Fibroblast of skin of scalp (primary cell): ENCODE data around the gene PODNL1.
"Not testable (repeated sequence)": the region's sequence is repeated elsewhere in the genome, so short reads cannot be mapped to it uniquely, and the experiment has no call there.

Experiments
- DNase-seq: peaks from one replicate; pipeline ENCODE4 v3.0.0-alpha.2; 2013

Gene PODNL1

DNA sequence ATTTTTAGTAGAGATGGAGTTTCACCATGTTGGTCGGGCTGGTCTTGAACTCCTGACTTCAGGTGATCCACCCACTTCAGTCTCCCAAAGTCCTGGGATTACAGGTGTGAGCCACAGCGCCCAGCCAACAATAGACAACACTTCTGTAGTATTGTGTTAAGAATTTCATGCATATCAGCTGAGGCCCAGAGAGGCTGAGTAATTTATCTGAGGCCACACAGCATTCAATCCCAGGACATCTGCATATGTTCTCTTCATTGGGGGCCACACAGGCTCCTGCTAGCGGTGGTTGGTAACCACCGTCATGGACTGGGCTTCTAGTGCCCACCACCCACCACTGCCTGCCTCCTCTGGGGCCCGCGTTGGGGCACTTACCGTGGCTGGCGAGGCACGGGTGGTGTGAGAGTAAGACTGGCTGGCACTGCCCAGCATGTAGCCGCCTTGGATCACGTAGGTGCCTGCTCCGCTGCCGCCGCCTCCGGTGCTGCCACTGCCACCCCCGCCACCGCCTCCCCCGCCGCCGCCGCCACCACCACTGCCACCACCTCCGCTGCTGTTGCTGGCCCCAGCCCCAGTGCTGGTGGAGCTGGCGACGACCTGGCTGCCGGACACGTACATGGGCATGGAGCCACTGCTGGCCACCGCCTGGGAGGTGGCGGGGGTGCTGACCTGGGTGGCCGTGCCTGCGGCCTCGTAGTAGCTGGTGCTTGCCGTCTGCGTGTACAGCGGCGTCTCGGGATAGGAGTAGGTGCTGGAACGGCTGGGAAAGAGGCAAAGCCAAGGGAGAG, 34.3 kb upstream of the PODNL1 start:
- DNase-seq: no peak

GRCh38 chr19:13971868-13972267, 33.7 kb upstream of the PODNL1 start:
- DNase-seq: not testable (repeated sequence)

GRCh38 chr19:13969897-13970296, 31.7 kb upstream of the PODNL1 start:
- no peak for DNase-seq

- DNase-seq: no peak
Observed at GRCh38 chr19:13968999-13969398, 30.8 kb upstream of the PODNL1 start.

DNA sequence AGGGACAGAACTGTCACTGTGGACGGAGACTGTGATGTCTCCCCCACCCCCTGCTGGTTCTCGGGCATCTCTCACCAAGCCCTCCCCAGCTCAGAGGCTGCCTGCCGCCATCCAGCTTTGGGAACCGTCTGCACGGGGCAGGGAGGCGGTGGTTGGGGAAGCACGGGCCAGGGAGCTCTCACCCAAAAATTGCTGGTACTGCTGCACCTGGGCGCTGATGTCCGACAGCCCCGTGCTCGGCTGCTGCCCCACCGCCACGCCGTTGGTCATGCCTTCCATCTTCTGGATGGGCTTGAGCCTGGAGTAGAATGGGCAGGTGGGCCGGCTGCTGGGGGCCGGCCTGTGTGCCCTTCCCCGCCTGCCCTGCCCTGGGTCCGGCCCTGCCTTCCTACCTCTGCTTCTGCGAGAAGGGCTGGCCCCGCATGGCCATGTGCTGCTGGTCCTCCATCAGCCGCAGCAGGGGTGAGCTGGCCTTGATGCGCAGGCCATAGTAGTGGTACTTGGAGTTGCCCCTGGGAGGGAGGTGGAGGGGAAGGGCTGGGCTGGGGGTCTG, 30.2 kb upstream of the PODNL1 start:
- DNase-seq: no peak

DNA sequence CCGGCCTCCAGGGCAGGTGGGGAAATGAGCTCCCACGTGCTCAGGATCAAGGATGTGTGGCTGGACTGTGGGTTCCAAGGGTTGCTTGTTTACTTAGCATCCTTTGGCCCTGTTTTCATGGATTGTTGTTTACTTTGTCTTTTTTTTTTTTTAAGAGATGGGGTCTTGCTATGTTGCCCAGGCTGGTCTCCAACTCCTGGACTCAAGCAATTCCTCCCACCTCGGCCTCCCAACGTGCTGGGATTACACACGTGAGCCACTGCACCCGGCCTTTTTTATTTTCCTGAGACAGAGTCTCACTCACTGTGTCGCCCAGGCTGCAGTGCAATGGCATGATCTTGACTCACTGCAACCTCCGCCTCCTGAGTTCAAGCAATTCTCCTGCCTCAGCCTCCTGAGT, 29.0 kb upstream of the PODNL1 start:
- DNase-seq: not testable (repeated sequence)

DNA sequence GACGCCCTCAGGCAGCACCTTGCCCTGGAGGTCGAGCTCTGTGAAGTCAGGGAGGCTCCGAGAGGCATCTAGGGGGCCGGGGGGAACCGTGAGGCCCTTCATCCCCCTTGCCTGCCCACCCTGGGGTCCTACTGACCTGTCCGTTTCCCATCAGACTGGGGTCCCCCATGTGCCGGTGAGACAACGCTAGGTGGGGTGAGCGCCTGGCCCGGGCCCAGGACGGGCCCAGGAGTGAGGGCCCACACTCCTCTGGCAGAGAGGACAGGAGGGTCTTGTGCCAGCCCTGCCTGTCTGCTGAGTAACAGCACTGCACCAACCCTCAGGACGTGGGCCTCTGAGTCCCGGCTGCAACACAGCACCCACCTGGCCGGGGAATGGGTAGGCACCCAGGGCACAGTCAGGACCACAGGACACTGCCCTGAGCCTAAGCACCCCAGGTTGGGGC, 28.5 kb upstream of the PODNL1 start:
- DNase-seq: no peak

DNA sequence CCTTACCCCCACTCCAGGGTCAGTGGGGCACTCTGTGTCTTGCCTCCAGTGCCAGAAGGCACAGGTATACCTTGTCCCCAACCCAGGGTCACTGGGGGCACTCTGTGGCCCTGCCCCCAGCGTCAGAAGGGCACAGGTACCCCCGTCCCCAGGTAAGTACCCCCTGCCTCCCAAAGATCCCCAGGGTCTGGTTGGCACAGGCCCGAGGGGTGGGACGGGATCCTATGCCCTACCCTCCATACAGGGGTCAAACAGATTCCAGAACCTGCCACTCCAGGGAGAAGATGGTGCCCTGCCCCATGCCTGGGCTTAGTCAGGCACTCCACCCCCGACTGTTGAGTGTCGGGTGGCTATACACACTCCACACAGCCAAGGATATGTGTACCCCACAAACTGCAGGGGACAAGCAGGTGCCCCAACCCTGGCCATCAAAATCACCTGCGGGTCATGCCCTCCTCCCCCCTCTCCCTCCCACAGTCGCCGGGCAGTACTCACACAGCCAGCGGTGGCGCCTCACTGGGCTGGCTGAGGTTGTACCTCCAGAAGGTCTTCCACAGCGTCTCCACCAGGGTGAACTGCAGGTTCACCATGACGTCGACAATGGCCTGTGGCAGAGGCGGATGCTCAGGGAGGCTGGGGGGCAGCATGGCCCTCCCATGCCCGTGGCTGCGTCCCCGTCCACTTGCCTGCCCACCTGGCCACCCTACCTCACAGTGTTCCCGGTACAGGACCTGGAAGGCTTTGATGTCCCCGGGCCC, 27.9 kb upstream of the PODNL1 start:
- no peak for DNase-seq

DNA sequence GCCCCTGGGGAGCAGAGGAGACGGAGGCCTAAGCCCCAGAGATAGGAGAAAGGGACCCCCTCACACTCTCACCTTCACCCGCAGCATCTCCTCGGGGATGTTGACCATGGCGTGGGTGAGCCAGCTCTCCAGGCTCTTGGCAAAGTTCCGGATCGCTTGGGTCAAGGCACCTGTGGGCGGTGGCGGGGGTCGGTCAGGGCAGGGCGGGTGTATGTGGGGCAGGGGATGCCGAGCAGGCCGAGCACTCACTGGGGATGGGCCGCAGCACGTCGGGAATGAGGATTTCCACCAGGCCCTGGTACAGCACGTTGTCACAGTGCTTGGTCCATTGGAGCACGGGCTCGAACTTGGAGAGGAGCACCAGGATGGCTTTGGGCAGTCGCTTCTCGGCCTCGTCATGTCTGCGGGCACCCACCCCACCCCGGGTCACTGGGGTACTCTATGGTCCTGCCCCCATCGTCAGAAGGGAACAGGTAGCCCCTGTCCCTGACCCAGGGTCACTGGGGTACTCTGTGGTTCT, 27.2 kb upstream of the PODNL1 start:
- DNase-seq: no peak

DNA sequence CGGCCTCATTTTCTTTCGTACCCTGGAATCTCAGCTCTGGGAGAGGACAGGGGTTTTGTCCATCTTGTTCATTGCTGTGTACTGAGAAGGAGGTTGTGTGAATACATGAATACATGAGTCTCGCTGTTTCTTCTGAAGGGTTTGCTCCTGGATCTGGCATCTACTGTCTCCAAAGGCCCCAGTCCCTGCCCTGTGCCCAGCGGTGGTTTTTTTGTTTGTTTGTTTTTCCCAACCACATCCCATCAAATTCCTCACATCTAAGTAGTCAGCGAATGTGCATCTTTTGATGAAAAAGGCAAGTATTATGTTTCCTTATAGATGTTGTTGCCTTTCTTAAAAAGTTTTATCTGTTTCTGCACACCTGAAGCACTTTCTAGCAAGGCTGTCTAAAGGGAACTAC, 26.6 kb upstream of the PODNL1 start:
- peak; percentile 39 for DNase-seq

GRCh38 chr19:13963603-13964105, 25.4 kb upstream of the PODNL1 start:
- DNase-seq: no peak

DNA sequence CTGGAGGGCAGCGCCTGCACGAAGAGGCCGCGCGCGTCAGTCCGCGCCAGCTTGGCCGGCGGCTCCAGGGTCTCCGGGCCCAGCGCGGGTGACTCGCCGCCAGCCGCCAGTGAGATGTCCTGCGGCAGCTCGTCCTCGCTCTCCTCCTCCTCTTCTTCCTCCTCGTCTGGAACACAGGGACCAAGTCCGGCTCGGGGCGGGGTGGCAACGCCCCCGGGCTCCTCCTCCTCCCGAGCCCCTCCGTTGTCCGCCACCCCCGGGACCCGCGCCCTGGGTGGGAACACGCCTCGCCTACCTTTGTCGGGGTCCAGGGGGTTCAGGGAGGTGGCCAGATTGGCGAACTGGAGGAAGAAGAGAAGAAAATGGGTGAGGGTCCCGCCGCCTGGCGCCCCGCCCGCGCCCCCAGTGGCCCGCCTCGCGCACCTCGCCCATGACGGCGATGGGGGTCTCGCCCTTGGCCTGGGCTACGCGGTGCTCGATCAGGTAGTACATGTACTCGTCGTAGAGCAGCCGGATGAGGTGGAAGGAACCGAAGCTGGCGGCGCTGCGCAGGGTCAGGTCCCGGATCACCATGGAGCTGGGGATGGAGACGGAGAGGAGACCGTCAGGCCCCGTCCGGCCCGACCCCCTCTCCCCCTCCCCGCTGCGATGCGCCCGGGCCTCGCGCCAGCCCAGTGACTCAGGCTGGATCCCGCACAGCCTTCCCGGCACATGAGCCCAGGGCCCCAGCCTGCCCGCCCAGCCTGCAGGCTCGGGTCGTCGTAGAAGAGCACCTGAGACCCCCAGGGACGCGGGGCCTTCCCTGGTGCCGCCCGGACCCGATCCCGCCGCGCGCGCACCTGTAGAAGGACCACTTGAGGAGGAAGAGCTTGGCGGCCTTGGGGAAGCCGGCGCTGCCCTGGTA, 24.7 kb upstream of the PODNL1 start:
- DNase-seq: no peak

DNA sequence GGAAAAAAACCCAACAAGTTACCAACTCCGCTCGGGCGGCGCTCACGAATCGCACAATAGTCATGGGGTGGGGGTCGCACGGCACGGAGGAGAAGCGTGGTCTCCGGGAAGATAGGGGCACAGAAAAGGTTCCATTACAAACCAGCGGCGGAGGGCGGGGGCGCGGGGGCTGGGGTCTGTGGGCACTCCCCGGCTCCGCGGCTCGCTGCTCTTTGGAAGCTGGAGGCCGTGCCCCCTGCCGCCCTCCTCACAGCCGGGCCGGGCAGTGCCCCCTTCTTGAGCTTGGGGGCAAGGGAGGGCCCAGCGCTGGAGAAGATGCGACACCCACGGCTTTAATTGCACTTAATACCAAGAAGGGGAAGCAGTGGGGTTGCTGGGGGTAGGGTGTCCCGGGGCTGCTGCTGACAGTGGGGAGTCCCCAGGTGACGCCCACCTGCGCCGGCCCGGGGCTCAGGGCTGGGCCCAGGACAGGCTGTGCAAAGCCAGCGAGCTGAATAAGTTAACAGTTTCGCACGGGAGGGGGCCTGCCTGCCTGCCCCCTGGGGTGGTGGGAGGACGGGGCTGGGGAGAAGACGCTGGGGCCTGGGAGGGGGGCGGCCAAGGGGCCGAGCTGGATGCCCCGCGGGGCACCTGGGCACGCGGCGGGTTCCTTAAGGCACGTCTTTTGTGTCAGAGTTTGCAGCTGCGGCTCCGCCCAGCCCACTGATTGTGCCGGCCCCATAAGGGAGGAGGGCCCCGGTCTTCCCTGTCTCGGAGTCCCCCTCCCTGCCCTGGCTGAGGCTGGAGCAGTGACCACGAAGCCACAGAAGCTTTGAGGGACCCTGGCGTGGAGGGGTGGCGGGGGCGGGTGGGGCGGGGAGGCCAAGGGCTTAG, 23.8 kb upstream of the PODNL1 start:
- no peak for DNase-seq

DNA sequence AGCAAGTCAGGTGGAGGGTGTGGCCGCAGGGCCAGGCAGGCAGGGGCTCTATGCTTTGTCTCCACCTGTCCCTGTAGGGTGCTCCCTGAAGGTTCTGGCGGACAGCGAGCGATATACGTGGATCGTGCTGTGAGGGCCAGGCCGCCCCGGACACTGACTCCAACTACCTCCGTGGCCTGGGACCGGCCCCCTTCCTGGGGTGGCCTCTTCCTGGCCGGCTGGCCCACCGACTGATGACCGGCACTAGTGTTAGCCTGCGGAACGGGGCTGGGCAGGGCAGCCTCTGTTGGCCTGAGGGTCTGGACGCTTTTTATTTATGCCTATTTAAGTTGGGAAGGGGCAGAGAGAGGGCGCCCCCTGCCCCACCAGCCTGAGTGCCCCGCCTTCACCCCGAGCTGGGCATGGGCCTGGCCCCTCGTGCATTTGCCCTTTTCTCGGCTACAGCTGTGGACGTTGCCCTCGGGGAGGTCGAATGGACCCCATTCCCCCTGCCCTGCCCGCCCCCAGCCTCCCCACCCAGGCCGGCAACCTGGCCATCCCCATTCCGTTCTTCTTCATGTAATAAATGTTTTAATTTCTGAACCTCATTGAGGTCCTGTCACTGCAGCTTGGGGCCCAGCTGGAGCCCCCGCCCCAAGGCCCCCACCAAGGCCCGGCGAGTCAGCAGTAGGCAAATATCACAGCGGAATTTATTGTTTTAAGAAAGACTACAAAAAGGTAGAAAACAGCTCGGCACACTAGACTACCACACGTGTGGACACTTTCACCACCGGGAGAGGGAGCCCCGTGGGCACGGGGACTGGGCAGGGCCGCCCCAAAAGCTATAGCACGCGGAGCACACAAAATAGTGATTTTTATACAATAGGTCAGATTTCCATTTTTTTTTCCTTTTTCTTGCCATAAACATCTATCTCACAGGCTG, 22.9 kb upstream of the PODNL1 start:
- no peak for DNase-seq

DNA sequence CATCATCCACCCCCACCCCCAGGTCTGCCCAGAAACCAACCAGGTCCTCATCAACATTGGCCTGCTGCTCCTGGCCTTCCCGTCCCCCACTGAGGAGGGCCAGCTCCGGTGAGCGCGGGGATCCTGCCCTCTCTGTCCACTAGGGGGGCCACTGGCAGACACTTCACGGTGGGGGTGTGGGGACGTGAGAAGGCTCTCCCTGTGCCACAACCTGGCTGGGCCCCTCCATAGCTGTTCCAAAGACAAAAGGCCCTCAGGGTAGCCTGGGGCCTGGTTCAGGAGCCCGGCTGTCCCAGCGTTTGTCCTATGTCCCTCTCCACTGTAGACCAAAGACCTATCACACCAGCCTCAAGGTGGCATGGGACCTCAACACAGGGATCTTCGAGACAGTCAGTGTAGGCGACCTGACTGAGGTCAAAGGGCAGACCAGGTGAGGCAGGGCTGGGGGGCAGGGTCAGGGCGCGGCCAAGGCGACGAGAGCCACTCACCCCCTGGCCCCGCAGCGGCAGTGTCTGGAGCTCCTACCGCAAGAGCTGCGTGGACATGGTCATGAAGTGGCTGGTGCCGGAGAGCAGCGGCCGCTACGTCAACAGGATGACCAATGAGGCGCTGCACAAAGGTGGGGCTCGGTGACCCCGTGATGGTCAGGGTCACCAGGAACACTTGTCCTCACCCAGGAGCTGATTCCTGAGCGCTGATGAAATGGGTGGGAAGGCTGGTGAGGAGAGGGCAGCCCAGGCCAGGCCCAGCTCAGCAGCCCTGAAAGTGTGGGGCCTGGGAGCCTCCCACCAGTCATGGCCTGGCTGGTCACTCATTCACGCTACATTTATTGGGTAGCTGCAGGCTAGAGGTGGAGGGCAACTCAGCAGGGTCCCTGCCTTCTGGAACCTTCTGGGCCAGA, 22.0 kb upstream of the PODNL1 start:
- DNase-seq: no peak

- DNase-seq: no peak
Observed at GRCh38 chr19:13959141-13959961, 21.1 kb upstream of the PODNL1 start.

GRCh38 chr19:13958043-13958442, 19.8 kb upstream of the PODNL1 start:
- DNase-seq: no peak

DNA sequence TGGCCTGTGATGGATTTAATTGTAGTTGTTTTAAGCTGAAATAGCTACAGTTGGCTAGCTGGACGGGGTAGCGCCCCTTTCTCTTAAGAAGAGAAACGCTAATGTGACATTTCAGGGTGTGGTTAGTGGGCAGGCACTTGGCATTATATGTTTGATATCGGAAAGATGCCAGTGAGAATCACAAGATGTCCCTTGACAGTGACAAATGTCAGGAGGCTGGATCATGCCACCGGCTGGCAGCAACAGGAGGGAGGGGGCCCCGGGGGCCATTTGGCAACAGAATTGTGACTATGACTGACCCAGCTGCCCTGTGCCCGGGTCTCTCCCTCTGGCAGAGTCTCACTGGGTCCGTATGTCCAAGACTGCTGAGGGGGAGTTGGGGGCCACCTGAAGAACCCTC, 18.8 kb upstream of the PODNL1 start:
- DNase-seq: no peak
